DOHH2 (cell line): Measurements from ENCODE around the gene SLC26A3.

Experiments used
- H3F3A ChIP-seq: fragments of 200-600 bp; sonication (generic), shearing (Covaris generic); 2 replicates; pipeline ENCODE4 v1.6.0; 2016; ENCODE audit warnings: antibody characterized with exemption, mild to moderate bottlenecking; ENCODE audit not compliant: control insufficient read depth, insufficient read depth
- H3K27ac ChIP-seq: fragments of 200-600 bp; sonication (generic); 2 replicates; pipeline ENCODE4 v1.5.1; 2014; ENCODE audit warnings: low read depth, mild to moderate bottlenecking, low read length, moderate library complexity
- H3K27me3 ChIP-seq: fragments of 200-600 bp; sonication (generic); 2 replicates; pipeline ENCODE4 v1.6.1; 2014; ENCODE audit warnings: mild to moderate bottlenecking, low read length, mixed read lengths; ENCODE audit not compliant: control insufficient read depth
- H3K36me3 ChIP-seq: fragments of 200-600 bp; sonication (generic); 2 replicates; pipeline ENCODE4 v1.6.1; 2014; ENCODE audit warnings: mild to moderate bottlenecking, low read length, moderate library complexity, mixed read lengths; ENCODE audit not compliant: control insufficient read depth
- H3K4me1 ChIP-seq: fragments of 200-600 bp; sonication (generic); 2 replicates; pipeline ENCODE4 v1.6.1; 2014; ENCODE audit warnings: mild to moderate bottlenecking, low read length, mixed read lengths; ENCODE audit not compliant: control insufficient read depth
- H3K4me2 ChIP-seq: fragments of 200-600 bp; sonication (generic); 2 replicates; pipeline ENCODE4 v1.6.0; 2014; ENCODE audit warnings: mild to moderate bottlenecking, low read length, moderate library complexity
- H3K4me3 ChIP-seq: fragments of 200-600 bp; sonication (generic); 2 replicates; pipeline ENCODE4 v1.5.1; 2014; ENCODE audit warnings: mild to moderate bottlenecking, low read length, mixed read lengths
- H3K79me2 ChIP-seq: fragments of 200-600 bp; sonication (generic); 2 replicates; pipeline ENCODE4 v1.6.1; 2014; ENCODE audit warnings: mild to moderate bottlenecking, low read length, mixed read lengths; ENCODE audit not compliant: control insufficient read depth
- H3K9me2 ChIP-seq: fragments of 200-600 bp; sonication (generic); replicated peaks from 2 replicates; pipeline ENCODE4 v1.6.1; 2014; ENCODE audit warnings: mild to moderate bottlenecking, low read length, mixed read lengths; ENCODE audit not compliant: control insufficient read depth
- H3K9me3 ChIP-seq: fragments of 200-600 bp; sonication (generic); 2 replicates; pipeline ENCODE4 v1.6.1; 2014; ENCODE audit warnings: antibody characterized with exemption, low read length, mixed read lengths; ENCODE audit not compliant: control insufficient read depth, insufficient read depth
- H4K20me1 ChIP-seq: fragments of 200-600 bp; sonication (generic); 2 replicates; pipeline ENCODE4 v1.6.0; 2014; ENCODE audit warnings: low read depth, mild to moderate bottlenecking, antibody characterized with exemption, low read length, moderate library complexity; ENCODE audit not compliant: control insufficient read depth, insufficient read depth
- CTCF ChIP-seq: fragments of 200-600 bp; sonication (generic); IDR thresholded peaks from one replicate; pipeline ENCODE4 v1.5.1; 2014; ENCODE audit warnings: antibody characterized with exemption, mild to moderate bottlenecking, low read depth, low read length; ENCODE audit not compliant: poor library complexity, severe bottlenecking
- EZH2phosphoT487 ChIP-seq: fragments of 200-600 bp; sonication (generic); IDR thresholded peaks from 2 replicates; pipeline ENCODE4 v1.6.1; 2017; ENCODE audit warnings: borderline replicate concordance, mild to moderate bottlenecking, antibody characterized with exemption, low read length, moderate library complexity, mixed read lengths

The SLC26A3 gene

GRCh38 chr7:107788662-107789061 lies 14.4 kb downstream of the SLC26A3 start:
- no peaks in the 10 kb centered on the region for H3K36me3 ChIP-seq
- TF ChIP-seq CTCF (no peak), EZH2phosphoT487 (no peak)
- no peaks in the 10 kb centered on the region for H4K20me1 ChIP-seq
- no peaks in the 10 kb centered on the region for H3K4me1 ChIP-seq
- no peaks in the 10 kb centered on the region for H3K9me3 ChIP-seq
- no peaks in the 10 kb centered on the region for H3F3A ChIP-seq
- H3K79me2 ChIP-seq, result no peaks in the 10 kb centered on the region
- no peaks in the 10 kb centered on the region for H3K9me2 ChIP-seq
- H3K27me3 ChIP-seq, result peaks cover 11% of the 10 kb centered on the region; the same call in 1 of the 2 replicates
- H3K4me2 ChIP-seq, result no peak overlapping the region
- no peak overlapping the region for H3K27ac ChIP-seq
- no peak overlapping the region for H3K4me3 ChIP-seq

GRCh38 chr7:107788216-107788615 lies 14.8 kb downstream of the SLC26A3 start:
- Histone ChIP-seq H3K4me3 (no peak overlapping the region), H4K20me1 (no peaks in the 10 kb centered on the region), H3F3A (no peaks in the 10 kb centered on the region), H3K27me3 (peaks cover 11% of the 10 kb centered on the region; the same call in 1 of the 2 replicates), H3K4me1 (no peaks in the 10 kb centered on the region), H3K27ac (no peak overlapping the region), H3K9me3 (no peaks in the 10 kb centered on the region), H3K4me2 (no peak overlapping the region), H3K9me2 (no peaks in the 10 kb centered on the region), H3K36me3 (no peaks in the 10 kb centered on the region), H3K79me2 (no peaks in the 10 kb centered on the region)
- TF ChIP-seq CTCF (no peak), EZH2phosphoT487 (no peak)

GRCh38 chr7:107785926-107786325 lies 17.1 kb downstream of the SLC26A3 start:
- Histone ChIP-seq H3K36me3 (no peaks in the 10 kb centered on the region), H3K9me2 (no peaks in the 10 kb centered on the region), H4K20me1 (no peaks in the 10 kb centered on the region), H3F3A (no peaks in the 10 kb centered on the region), H3K4me1 (no peaks in the 10 kb centered on the region), H3K4me3 (no peak overlapping the region), H3K27ac (no peak overlapping the region), H3K9me3 (no peaks in the 10 kb centered on the region), H3K79me2 (no peaks in the 10 kb centered on the region), H3K4me2 (no peak overlapping the region), H3K27me3 (peaks cover 14% of the 10 kb centered on the region; the same call in 1 of the 2 replicates)
- TF ChIP-seq CTCF (no peak), EZH2phosphoT487 (no peak)

- Histone ChIP-seq H3K9me3 (no peaks in the 10 kb centered on the region), H3K4me2 (no peak overlapping the region), H3K79me2 (no peaks in the 10 kb centered on the region), H3K4me3 (no peak overlapping the region), H3K4me1 (no peaks in the 10 kb centered on the region), H3K9me2 (no peaks in the 10 kb centered on the region), H3K27me3 (peaks cover 14% of the 10 kb centered on the region; the same call in 1 of the 2 replicates), H3K36me3 (no peaks in the 10 kb centered on the region), H4K20me1 (no peaks in the 10 kb centered on the region), H3K27ac (no peak overlapping the region), H3F3A (no peaks in the 10 kb centered on the region)
- TF ChIP-seq EZH2phosphoT487 (no peak), CTCF (no peak)
Measured at GRCh38 chr7:107785170-107785569, 17.9 kb downstream of the SLC26A3 start.
